HTERT RPE-1 (cell line): Measurements from ENCODE around the gene STARD13.
"Not testable (repeated sequence)": the region's sequence is repeated elsewhere in the genome, so short reads cannot be mapped to it uniquely, and the experiment has no call there.

ENCODE experiments used
- in situ Hi-C: fragments of 300-500 bp; cut with MboI; formaldehyde crosslinking; loops from 4 replicates; pipeline ENCODE4 v1.14.3; 2020; ENCODE audit warnings: low sequenced_read_pairs

STARD13 gene

GRCh38 chr13:33181264-33181663, 104.3 kb downstream of the STARD13 start:
- in situ Hi-C loops: no loop called here

- in situ Hi-C loops: no loop called here
Measured at GRCh38 chr13:33180122-33180804, 105.3 kb downstream of the STARD13 start.

- in situ Hi-C loops: no loop called here
Measured at GRCh38 chr13:33179463-33179862, 106.1 kb downstream of the STARD13 start.

GRCh38 chr13:33178209-33178840, 107.2 kb downstream of the STARD13 start:
- in situ Hi-C loops: no loop called here

GRCh38 chr13:33177340-33178208, 108.0 kb downstream of the STARD13 start:
- in situ Hi-C loops: not testable (repeated sequence)

GRCh38 chr13:33176526-33176925, 109.0 kb downstream of the STARD13 start:
- in situ Hi-C loops: no loop called here

GRCh38 chr13:33175991-33176390, 109.6 kb downstream of the STARD13 start:
- in situ Hi-C loops: no loop called here

- in situ Hi-C loops: no loop called here
Measured at GRCh38 chr13:33174931-33175330, 110.6 kb downstream of the STARD13 start.

- in situ Hi-C loops: no loop called here
Measured at GRCh38 chr13:33174491-33174890, 111.1 kb downstream of the STARD13 start.

GRCh38 chr13:33172911-33173310, 112.6 kb downstream of the STARD13 start:
- in situ Hi-C loops: no loop called here

GRCh38 chr13:33172400-33172799, 113.2 kb downstream of the STARD13 start:
- in situ Hi-C loops: no loop called here

GRCh38 chr13:33169273-33169980, 116.1 kb downstream of the STARD13 start:
- in situ Hi-C loops: no loop called here

- in situ Hi-C loops: no loop called here
Measured at GRCh38 chr13:33168321-33168960, 117.1 kb downstream of the STARD13 start.

GRCh38 chr13:33167491-33167890, 118.1 kb downstream of the STARD13 start:
- in situ Hi-C loops: no loop called here

- in situ Hi-C loops: no loop called here
Measured at GRCh38 chr13:33165787-33166186, 119.8 kb downstream of the STARD13 start.

GRCh38 chr13:33164331-33164730, 121.2 kb downstream of the STARD13 start:
- in situ Hi-C loops: no loop called here

- in situ Hi-C loops: not testable (repeated sequence)
Measured at GRCh38 chr13:33162725-33163124, 122.8 kb downstream of the STARD13 start.

- in situ Hi-C loops: no loop called here
Measured at GRCh38 chr13:33158816-33159215, 126.7 kb downstream of the STARD13 start.

- in situ Hi-C loops: no loop called here
Measured at GRCh38 chr13:33158271-33158670, 127.3 kb downstream of the STARD13 start.

- in situ Hi-C loops: no loop called here
Measured at GRCh38 chr13:33154911-33155310, 130.6 kb downstream of the STARD13 start.
